ELF-1 (cell line): ENCODE results near the gene ENTPD7.
"Not testable (repeated sequence)": the region's sequence is repeated elsewhere in the genome, so short reads cannot be mapped to it uniquely, and the experiment has no call there.

Experiments used
- DNase-seq: peaks from one replicate; pipeline ENCODE4 v3.0.0-alpha.2; 2016; ENCODE audit warnings: low read depth, low spot score

The ENTPD7 gene

DNA sequence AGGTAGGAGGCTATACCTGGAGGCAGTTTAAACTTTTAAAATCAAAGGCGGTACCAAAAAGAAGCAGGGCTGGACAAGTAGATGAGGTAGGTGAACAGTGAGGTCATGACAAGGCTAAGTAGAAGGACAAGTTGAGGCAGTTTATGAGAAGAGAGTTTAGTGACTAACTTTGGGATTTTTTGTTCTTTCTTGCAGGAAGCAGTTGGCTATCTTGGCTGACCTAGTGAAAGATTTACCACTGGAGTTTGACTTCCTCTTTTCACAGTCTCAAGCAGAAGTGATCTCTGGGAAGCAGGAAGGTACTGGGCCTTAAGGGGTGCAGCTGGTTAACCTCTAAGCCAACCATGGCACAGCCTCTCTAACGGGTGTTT is 26.3 kb downstream of the ENTPD7 start:
- no peak for DNase-seq

DNA sequence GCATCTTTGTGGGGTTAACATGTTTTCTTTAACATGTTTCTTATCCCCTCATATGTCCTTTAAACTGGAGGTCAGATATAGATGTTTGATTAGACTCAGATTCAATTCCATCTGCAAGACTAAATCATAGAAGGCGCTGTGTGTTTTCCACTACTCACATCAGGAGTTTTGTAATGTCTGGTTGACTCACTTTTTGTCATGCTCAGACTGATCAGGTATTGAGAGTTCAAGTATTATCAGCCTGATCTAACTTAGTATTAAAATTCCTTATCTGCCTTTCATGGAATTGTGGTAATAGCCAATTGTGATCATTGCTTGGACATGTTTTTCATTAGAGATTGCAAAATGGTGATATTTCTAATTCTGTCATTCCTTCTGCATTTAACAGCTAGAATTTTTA is 30.2 kb downstream of the ENTPD7 start:
- no peak for DNase-seq

DNA sequence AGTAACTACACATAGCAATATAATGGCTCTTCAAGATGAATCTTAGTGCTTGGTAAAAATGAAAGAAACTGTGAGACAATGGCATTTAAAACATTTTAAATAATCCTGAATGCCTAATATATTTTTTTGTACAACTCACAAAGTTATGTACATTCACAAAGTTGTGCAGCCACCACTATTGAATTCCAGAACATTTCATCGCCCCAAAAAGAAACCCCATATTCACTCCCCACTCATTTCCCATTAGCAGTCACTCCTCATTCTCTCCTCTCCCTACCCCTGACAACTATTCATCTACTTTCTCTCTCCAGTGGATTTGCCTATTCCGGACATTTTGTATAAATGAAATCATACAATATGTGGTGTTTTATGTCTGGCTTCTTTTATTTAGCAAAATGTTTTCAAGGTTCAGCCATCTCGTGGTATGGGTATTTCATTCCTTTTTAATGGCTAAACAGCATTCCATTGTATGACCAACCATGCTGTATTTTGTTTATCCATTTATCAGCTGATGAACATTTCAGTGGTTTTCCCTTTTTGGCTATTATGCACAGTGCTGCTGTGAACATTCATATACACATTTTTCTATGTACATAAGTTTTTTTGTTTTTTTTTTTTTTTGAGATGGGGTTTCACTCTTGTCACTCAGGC is 34.7 kb downstream of the ENTPD7 start:
- DNase-seq: no peak

DNA sequence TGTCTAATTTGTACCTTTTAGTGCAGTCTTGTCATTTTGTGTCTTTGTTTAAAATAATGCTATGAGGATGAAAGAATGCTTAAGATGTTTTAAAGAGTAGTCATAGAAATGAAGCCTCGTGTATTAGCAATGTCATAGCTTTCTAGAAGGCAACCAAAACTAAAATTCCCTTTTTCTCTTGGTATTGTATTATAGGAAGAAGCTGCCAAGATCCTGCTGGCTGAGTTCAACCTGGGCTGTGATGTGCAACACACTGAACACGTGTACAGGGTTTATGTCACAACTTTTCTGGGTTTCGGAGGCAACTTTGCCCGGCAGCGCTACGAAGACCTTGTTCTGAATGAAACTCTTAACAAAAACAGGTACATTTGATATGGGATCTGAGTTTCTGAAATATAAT is 36.5 kb downstream of the ENTPD7 start:
- DNase-seq: no peak

DNA sequence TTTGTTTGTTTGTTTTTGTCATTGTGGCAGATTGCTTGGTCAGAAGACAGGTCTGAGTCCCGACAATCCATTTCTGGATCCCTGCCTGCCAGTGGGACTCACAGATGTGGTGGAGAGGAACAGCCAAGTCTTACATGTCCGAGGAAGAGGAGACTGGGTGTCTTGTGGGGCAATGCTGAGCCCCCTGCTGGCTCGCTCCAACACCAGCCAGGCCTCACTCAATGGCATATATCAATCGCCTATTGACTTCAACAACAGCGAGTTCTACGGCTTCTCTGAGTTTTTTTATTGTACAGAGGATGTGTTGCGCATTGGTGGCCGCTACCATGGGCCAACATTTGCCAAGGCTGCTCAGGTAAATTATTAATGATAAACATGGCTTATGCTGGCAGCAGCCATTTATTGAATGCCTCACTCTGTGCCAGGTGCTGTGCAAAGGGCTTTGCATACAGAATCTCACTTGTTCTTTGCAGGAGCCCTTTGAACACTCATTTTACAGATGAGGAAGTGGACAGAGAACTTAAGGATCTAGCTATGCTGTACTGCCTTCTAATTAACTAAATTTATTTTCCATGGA is 39.3 kb downstream of the ENTPD7 start:
- peak; percentile 22 for DNase-seq

DNA sequence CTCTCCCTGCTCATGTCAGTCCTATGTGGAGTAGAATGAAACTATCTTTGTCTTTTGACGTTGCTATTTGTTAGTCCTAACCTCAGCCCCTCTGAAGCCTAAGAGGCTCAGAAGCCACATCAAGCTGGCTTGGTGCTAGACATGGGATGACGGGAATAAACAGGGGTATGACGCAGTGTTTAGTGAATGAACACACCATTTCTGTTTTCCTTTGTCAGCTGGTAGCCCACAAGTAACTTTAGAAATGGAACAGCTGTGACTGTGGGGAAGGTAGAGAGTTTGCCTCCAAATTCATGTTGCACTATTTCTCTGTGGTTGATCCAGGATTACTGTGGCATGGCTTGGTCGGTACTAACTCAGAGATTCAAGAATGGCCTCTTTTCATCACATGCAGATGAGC is 41.3 kb downstream of the ENTPD7 start:
- no peak for DNase-seq

DNA sequence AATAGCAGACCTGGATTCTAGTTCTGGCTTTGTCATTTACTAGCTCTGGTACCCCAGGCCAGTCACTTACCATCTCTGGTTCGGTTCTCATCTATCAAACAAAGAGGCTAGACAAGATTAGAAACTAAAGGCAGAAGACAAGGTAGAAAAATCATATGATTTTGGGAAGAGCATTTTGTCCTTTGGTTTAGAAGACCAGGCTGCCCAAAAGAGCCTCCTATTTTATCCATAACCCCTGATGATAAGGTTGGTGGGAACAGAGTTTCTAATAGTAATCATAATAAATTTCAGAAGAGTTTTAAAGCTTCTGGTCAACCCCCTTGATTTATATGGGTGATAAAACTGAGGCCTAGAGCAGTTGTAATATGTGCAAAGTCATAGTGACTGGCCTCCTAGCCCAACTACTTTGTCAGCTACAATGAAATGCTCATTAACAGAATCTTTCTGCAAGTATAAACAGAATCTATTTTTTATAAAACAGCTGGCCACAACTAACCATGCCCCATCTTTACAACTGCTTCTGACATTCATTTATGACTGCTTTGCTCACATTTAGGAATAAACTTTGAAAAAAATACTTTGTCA is 49.2 kb downstream of the ENTPD7 start:
- DNase-seq: no peak

DNA sequence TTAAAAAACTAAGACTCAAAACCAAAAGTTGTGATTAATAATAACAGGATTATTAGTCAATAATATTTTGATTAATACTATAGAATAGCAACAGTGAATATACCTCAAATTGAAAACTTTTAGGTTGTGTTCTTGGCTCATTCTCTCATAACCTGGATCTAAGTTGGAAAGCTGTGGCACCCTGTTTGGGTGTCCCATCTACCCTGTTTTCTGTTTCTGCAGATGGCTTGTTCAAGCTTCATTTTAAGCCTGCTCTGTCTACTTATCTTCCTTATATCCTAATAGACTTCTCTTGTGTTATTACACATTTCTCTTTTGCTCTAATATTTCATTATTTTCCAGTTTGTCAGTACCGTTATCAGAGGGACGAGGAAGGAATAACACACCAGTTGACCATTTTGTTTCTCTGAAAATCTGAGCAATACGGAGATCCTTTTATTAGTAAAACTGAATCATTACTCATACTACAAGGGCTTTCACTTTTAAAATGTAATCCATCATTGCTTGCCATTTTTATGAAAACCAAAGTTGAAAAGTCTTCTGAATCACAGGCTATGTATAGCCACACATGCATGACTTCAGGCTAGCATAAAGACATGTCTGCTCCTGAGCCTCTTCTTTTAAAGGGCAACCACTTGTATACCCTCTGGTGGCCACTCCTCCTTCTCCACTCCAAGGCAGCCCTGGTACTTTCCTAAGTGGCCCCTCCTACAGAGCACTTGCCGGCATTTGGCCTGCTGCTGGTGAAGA is 50.3 kb downstream of the ENTPD7 start:
- DNase-seq: peak; percentile 14

DNA sequence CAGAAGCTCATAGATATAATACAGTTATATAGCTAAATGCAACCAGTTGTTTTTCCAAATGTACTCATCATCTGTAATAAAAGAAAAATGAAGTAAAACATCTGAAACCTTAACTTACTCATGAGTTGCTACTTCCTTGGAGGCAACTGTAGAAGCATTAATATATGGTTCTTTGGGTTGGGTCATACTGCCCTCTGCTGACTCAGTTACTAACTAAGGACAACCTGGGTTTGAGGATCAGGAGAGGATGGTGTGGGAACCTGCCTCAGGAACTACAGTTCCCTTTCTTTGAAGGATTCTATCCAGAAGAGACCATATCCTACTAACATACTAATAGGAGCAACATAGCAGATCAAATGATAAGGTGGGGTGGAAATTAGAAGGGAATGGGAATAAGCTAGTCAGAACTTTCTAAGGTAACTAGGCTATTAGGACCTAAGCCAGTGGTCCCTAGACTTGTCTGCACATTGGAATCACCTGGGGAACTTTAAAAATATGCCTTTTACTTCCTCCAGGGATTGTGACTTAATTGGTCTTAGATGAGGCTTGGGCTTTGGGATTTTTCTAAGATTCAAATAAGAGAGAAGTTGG is 51.9 kb downstream of the ENTPD7 start:
- DNase-seq: no peak

DNA sequence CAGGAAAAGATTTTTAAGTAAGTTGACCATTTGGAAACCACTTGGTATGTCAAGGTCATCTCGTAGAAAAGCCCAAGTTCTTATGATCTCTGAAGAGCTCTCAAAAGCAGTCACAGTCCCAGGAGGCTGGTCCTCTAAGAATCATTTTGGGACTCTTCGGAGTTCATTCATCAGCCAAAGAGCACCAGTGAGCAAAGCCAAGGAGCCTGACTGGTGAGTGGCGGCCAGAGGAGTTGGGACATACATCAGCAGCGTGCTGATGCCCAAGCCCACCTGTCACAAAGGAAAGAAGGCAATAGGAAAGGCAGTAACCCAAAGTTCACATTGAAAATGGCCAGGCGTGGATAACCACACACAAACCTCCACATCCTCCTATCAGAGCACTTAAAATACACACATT is 55.1 kb downstream of the ENTPD7 start:
- no peak for DNase-seq

DNA sequence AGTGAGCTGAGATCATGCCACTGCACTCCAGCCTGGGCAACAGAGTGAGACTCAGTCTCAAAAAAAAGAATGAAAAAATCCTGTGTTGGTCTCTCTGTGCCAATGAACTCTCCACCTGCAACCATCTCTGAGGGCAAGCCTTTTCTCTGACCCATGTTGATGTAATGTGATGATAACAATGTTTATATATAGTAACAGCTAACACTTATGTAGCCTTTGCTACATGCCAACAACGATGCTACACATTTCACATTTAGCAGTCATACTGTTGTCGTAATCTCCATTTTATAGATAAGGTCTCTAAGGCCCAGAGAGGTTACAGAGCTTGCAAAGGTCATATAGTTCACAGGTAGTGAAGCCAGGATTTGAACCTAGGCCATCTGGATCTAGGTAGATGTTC is 61.1 kb downstream of the ENTPD7 start:
- DNase-seq: no peak

DNA sequence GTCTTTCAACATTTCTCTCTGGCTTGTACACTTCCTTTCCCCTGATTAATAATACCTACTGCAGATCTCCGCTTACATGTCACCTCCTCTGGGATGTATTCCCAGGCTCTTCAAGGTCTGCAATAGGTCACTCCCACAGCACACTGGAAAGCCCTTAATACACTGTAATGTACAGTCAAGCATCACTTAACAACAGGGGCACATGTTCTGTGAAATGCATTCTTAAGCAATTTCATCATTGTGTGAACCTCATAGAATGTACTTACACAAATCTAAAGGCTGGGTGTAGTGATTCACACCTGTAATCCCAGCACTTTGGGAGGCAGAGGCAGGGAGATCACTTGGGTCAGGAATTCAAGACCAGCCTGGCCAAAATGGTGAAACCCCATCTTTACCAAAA is 70.7 kb downstream of the ENTPD7 start:
- DNase-seq: no peak

DNA sequence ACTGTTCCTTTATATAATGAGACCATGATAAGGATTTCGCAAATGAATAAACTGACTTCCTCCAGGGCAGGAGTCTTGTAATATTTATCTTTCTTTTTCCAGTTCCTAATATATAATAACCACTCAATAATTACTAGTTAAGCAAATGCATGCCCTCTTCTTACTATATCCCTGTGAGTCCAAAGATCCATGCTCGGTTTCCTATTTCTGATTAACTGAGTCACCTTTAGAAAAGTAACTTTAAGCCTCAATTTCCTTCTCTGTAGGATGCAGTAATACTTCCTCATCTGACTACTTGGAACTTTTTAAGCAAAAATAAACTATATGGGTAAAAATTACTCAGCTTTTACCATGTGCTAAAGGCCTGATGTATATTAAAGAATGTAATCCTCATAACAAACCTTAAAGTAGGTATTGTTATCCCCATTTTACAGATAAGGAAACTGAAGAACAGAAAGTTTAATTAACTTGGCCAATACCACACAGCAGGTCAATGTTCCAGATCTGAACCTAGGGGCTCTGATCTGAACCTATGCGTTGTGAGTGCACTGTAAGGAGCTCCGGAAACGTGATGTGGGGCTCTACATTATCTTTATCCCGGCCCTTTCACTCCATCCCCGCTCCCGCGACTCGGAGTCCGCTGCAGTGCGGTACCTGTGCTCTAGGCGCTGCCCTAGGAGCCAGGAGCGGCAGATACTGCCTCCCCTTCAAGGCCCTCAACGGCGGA is 72.2 kb downstream of the ENTPD7 start:
- DNase-seq: no peak

DNA sequence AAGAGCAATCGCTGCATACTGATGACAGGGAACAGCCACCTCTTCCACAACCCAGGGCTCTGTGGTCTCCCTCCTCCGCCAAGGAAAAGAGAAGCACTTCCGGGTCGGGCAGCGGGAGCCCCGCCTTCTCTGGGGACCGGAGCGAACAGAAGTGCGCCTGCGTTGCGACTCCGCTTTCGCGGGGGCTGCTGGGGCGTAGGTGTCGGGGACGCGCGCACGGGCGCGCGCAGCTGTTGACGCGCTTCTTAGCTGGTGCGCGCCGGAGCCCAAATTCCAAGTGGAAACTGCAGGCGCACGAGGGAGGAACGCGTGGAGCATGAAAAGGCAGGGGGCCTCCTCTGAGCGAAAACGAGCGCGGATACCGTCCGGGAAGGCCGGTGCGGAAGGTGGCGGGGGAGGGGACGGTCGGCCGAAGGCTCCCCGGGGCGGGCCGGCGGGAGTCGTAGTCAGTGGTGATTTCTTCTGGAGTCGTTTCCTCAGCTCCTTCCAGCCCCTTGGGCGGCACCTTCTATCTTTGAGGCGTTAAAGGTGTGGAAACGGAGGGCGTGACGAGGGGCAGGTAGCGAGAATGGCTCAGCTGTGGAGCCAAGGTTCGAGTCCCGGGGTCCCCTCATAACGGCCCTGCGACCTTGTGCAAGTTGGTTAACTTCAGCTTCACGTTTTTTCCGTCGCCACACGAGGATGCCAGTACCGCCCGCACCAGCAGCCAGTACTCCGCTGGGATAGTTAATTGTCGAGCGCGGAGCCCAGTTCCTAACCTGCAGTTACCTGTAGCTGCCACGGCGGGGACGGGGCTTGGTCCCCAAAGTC is 72.9 kb downstream of the ENTPD7 start, which contains the start of the genes COX15 and CUTC:
TSS of gene COX15 (minus strand) at position 95 of the 810 bp plus-strand sequence. CDS start at position 17, 78 bp downstream.
TSS of gene CUTC (plus strand) at position 202 of the 810 bp plus-strand sequence. CDS start at position 317, 115 bp downstream.
- peak; percentile 99 for DNase-seq

DNA sequence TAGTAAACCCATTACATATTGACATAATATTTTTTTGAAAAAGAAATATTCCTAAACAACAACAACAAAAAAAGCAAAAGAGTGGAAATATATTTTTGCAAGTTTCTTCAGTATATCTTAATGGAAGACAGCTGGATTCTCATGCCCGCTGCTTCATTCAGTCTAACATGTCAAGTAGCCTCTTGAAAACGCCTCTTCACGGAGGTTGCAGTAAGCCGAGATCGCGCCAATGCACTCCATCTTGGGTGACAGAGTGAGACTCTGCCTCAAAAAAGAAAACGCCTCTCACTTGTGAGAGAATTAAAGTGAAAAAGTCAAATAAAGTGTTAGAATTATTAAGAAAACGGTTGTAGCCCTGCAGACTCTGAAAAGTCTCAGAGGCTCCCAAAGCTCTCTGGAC is 74.1 kb downstream of the ENTPD7 start:
- DNase-seq: peak; percentile 5

DNA sequence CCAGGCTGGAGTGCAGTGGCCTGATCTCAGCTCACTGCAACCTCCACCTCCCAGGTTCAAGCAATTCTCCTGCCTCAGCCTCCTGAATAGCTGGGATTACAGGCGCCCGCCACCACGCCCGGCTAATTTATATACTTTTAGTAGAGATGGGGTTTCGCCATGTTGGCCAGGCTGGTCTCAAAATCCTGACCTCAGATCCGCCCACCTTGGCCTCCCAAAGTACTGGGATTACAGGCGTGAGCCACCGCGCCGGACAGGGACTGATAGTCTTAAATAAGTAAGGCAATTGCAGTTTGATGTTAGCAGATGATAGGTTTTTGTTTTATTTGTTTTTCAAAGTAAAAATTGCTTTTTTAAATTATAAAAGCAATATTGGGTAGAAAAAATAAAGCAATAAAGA is 74.8 kb downstream of the ENTPD7 start:
- not testable (repeated sequence) for DNase-seq

DNA sequence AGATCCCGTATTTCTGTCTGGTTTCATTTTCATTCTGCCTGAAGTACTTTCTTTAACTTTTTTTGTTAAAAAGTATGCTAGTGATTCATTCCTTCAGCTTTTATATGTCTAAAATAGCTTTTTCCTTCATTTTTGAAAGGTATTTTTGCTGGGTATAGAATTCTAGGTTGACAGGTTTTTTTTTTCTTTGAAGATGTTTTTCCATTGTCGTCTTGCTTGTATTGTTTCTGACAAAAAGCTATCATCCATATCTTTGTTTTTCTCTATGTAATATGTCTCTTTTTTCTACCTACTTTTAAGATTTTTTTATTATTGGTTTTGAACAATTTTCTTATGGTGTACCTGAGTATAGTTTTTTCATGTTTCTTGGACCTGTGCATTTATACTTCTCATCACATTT is 81.0 kb downstream of the ENTPD7 start:
- no peak for DNase-seq

DNA sequence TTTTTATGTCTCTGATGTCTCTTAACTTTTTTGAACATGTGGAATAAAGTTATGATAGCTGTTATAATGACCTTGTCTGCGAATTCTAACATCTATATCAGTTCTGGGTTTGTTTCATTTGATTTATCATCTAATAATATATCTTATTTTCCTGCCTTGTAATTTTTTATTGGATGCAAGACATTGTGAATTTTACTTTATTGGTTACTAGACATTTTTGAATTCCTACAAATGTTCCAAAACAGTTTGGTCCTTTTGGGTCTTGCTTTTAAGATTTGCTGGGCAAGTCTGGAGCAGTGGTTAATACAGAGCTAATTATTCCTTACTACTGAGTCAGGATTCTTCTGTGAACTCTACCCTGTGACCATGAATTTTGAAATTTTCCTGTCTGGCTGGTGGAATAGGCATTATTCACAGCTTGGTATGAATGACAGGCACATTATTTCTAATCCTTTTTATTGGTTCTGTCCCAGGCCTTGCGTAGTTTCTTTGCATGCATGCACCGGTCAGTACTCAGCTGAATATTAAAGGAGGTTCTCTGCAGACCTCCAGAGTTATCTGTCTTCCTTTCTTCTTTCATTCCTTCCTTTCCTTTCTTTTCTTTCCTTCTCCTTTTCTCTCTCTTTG is 81.7 kb downstream of the ENTPD7 start:
- no peak for DNase-seq

DNA sequence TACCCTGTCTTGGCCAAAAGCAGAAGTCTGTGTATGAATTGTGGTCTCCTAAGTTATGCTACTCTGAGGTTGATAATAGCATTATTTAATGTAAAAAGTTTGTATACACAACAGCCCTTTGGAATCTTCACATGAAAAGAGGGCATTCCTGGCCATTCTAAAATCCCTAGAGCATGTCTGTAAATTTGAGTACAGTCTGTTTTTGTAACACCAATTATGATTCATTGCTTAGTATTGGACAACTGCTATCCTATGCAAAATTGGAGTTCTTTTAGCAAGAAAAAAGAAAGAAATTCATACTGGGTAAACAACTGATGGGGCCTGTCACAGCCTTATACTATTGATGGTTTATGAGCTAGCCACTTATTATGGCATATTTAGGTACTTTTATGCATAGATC is 82.9 kb downstream of the ENTPD7 start:
- no peak for DNase-seq

DNA sequence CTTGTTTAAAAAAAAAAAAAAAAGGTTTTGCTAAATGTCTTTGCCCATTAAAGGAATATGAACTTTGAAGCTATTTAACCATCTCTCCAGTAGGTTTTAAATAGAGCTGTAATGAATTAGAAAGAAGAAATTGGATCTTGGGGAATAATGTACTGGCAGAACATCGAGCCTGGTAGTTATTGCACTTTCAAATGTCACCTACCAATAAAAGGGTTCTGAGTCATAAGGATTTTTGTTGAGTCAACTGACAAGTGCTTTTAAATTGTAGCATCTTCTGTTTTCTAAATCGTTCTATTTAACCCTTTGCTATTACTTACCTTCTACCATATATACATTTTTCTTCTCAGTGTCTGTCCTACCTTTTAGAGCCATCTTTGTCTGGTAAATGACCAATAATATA is 83.4 kb downstream of the ENTPD7 start:
- DNase-seq: no peak
